Activated CD4-positive, alpha-beta T cell treated with anti-CD3 and anti-CD28 coated beads, Interleukin-10, Interleukin-2, amounts not matched to agents 100 ng/mL and 50 ng/mL, durations not matched to agents 16 hours and 8 hours (primary cell): ENCODE data around the gene NME7.
"Not testable (repeated sequence)": the region's sequence is repeated elsewhere in the genome, so short reads cannot be mapped to it uniquely, and the experiment has no call there.

Experiments used
- DNase-seq: peaks from one replicate; pipeline ENCODE4 v3.0.0-alpha.2; 2020

The NME7 gene

GRCh38 chr1:169300854-169301253, 66.7 kb downstream of the NME7 start:
- DNase-seq, result no peak

GRCh38 chr1:169298441-169298840, 69.2 kb downstream of the NME7 start:
- no peak for DNase-seq

- no peak for DNase-seq
Measured at GRCh38 chr1:169295846-169296245, 71.8 kb downstream of the NME7 start.

- DNase-seq, result no peak
Measured at GRCh38 chr1:169295425-169295824, 72.2 kb downstream of the NME7 start.

GRCh38 chr1:169289016-169289415, 78.6 kb downstream of the NME7 start:
- DNase-seq, result no peak

- no peak for DNase-seq
Measured at GRCh38 chr1:169288011-169288414, 79.6 kb downstream of the NME7 start.

- DNase-seq, result no peak
Measured at GRCh38 chr1:169287280-169287679, 80.3 kb downstream of the NME7 start.

- DNase-seq, result not testable (repeated sequence)
Measured at GRCh38 chr1:169281562-169281961, 86.0 kb downstream of the NME7 start.

GRCh38 chr1:169271098-169271497, 96.5 kb downstream of the NME7 start:
- DNase-seq, result no peak

- DNase-seq, result no peak
Measured at GRCh38 chr1:169266133-169266532, 101.5 kb downstream of the NME7 start.

- DNase-seq, result no peak
Measured at GRCh38 chr1:169263059-169263458, 104.5 kb downstream of the NME7 start.

- DNase-seq, result no peak
Measured at GRCh38 chr1:169261884-169262283, 105.7 kb downstream of the NME7 start.

- DNase-seq, result no peak
Measured at GRCh38 chr1:169260478-169261151, 107.0 kb downstream of the NME7 start.

GRCh38 chr1:169259816-169260215, 107.8 kb downstream of the NME7 start:
- DNase-seq, result no peak

- DNase-seq, result no peak
Measured at GRCh38 chr1:169250795-169251194, 116.8 kb downstream of the NME7 start.

GRCh38 chr1:169250022-169250421, 117.6 kb downstream of the NME7 start:
- DNase-seq, result no peak

- no peak for DNase-seq
Measured at GRCh38 chr1:169249611-169250010, 118.0 kb downstream of the NME7 start.

- no peak for DNase-seq
Measured at GRCh38 chr1:169245706-169246105, 121.9 kb downstream of the NME7 start.

GRCh38 chr1:169240449-169241232, 127.0 kb downstream of the NME7 start:
- peak; percentile 9 for DNase-seq

GRCh38 chr1:169236880-169237279, 130.7 kb downstream of the NME7 start:
- no peak for DNase-seq

GRCh38 chr1:169236143-169236542, 131.5 kb downstream of the NME7 start:
- DNase-seq, result no peak

GRCh38 chr1:169235568-169235967, 132.0 kb downstream of the NME7 start:
- no peak for DNase-seq

GRCh38 chr1:169234780-169235179, 132.8 kb downstream of the NME7 start:
- DNase-seq, result no peak

GRCh38 chr1:169217636-169218035, 150.0 kb downstream of the NME7 start:
- DNase-seq, result no peak

- no peak for DNase-seq
Measured at GRCh38 chr1:169214598-169214997, 153.0 kb downstream of the NME7 start.
